Activated CD4-positive, alpha-beta T cell treated with anti-CD3 and anti-CD28 coated beads, Interleukin-2, amount 10 ng/mL, durations not matched to agents 24 days and 14 days (primary cell): ENCODE results near the gene SCARB1. TPM values are rescaled to one million over a fixed set of nuclear protein-coding genes. Genes with fewer than 3 reads are reported as not detected.

Experiments
- DNase-seq: peaks from one replicate; pipeline ENCODE4 v3.0.0; 2022
- H3K27ac Mint-ChIP-seq: one replicate; pipeline ENCODE4 v1.8.0; 2022; ENCODE audit warnings: mild to moderate bottlenecking, mixed read lengths
- H3K27me3 Mint-ChIP-seq: one replicate; pipeline ENCODE4 v1.8.0; 2022; ENCODE audit warnings: mixed read lengths
- H3K36me3 Mint-ChIP-seq: one replicate; pipeline ENCODE4 v1.8.0; 2022; ENCODE audit warnings: low read depth, mild to moderate bottlenecking, mixed read lengths
- H3K4me1 Mint-ChIP-seq: one replicate; pipeline ENCODE4 v1.8.0; 2021; ENCODE audit warnings: mixed read lengths
- H3K4me3 Mint-ChIP-seq: one replicate; pipeline ENCODE4 v1.8.0; 2022; ENCODE audit warnings: mild to moderate bottlenecking, moderate library complexity, mixed read lengths
- H3K9me3 Mint-ChIP-seq: one replicate; pipeline ENCODE4 v1.8.0; 2021; ENCODE audit warnings: mixed read lengths
- intact Hi-C: fragments of 100-400 bp; cut with micrococcal nuclease; formaldehyde crosslinking; loops from one replicate; pipeline ENCODE4 v1.15.1; 2023
- total RNA-seq: library from RNA; stranded (reverse); gene quantifications from 2 replicates; pipeline ENCODE4 v1.2.3, GENCODE V29; 2022

The SCARB1 gene
- total RNA-seq, 1 donor from 2014 or later: 25.6 TPM

DNA sequence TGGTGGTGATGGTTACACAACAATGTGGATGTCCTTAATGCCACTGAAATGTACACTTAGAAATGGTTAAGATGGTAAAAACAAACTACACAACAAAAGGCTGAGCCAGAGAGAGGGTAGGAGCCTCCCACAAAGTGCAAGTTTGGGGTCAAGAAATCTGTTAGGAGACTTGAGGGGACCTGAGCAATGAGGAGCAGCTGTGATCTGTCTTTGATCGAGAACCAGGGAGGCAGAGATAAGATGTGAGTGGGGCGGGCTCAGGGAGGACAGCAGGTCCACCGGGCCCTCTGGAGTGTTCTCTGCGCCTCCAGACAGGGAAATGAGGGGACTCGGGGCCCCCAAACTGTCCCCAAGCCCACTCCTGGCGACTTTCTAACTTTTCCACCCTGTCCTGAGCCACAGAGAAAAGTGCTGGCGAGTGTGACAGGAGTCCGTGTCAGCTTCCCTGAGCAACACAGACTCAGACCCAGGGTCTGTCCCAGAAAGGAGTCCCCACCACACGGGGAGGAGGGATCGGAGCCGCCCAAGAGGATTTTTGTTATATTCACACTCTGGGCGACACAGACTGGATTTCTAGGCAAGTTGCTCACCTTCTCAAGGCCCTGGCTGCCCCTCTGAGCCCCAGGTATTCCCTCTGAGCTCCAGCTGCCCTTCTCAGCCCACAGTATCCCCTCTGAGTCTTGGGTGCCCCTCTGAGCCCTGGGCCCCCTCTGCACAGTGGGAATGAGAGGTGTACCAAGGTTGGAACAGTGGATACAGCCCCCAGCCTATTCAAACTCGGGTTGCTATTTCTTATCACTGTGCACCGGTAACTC, 11.5 kb upstream of the SCARB1 start:
- Mint-ChIP-seq H3K27me3 (peaks cover 4% of the 10 kb centered on the region), H3K27ac (no peak overlapping the region), H3K9me3 (no peaks in the 10 kb centered on the region), H3K36me3 (no peaks in the 10 kb centered on the region), H3K4me1 (peaks cover 2% of the 10 kb centered on the region), H3K4me3 (no peak overlapping the region)
- intact Hi-C loops: no loop called here
- DNase-seq: no peak

DNA sequence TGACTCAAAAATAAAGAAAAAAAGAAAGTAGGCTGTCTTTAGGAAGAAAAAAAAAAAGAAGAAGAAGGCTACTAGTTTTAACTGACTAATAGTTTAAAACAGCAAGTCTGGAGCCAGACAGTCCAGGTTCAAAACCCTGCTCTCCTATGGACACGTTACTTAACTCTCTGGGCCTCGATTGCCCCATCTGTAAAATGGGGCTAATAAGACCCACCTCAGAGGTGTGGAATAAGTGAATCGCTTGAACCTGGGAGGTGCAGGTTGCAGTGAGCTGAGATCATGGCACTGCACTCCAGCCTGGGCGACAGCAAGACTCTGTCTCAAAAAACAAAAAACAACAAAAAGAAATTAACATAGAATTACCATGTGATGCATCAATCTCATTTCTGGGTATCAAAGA, 10.5 kb upstream of the SCARB1 start:
- H3K4me1 Mint-ChIP-seq: peaks cover 5% of the 10 kb centered on the region
- DNase-seq: no peak
- H3K4me3 Mint-ChIP-seq: no peak overlapping the region
- H3K27me3 Mint-ChIP-seq: peaks cover 7% of the 10 kb centered on the region
- no peaks in the 10 kb centered on the region for H3K36me3 Mint-ChIP-seq
- intact Hi-C loops: no loop called here
- no peaks in the 10 kb centered on the region for H3K9me3 Mint-ChIP-seq
- no peak overlapping the region for H3K27ac Mint-ChIP-seq

DNA sequence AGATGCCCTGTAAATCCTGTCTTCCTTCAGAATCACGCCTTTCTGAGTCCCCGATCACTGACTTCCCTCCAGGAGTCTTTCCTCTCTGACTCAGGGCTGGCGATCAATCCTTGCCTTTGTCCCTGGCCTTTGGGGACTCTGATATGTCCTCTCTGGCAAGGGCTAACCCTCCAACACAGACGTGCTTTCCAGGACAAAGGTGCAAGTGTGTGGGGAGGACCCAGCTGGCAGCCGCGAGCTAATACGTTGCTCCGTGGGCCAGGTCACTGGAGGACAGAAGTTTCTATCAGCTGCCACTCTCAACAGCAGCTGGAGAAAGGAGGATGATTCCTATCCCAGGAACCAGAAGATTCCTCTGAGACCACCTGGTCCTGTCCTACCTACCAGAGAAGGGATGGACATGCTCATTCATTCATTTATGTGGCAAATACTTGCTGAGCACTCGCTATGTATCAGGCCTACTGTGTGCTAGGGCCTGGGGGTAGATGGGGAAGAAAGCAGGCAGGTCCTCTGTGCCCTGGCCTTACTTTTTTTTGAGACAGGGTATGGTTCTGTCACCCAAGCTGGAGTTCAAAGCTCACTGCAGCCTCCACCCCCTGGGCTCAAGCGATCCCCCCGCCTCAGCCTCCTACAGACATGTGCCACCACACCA, 8.5 kb upstream of the SCARB1 start:
- H3K4me3 Mint-ChIP-seq: no peak overlapping the region
- H3K9me3 Mint-ChIP-seq: no peaks in the 10 kb centered on the region
- H3K27ac Mint-ChIP-seq: no peak overlapping the region
- H3K36me3 Mint-ChIP-seq: no peaks in the 10 kb centered on the region
- DNase-seq: no peak
- peaks cover 11% of the 10 kb centered on the region for H3K4me1 Mint-ChIP-seq
- H3K27me3 Mint-ChIP-seq: peaks cover 11% of the 10 kb centered on the region
- intact Hi-C loops: no loop called here

DNA sequence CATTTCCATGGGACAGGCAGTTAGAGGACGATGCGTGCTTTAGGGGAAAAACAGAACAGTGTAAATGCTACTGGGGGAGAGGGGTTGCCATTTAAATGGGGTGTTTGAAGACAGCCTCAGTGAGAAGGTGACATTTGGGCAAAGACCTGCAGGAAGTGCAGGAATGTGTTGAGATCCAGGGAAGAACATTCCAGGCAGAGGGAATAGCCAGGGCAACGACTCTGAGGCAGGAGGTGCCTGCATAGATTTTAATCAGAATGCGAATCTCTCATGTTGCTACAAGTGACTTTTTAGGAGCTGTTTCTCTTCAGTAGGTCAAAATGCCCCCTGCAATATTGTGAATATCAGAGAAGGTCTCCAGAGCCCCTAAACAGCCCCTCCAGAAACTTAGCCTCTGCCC, 7.6 kb upstream of the SCARB1 start:
- Mint-ChIP-seq H3K27me3 (peaks cover 11% of the 10 kb centered on the region), H3K4me3 (no peak overlapping the region), H3K9me3 (no peaks in the 10 kb centered on the region), H3K4me1 (peaks cover 11% of the 10 kb centered on the region), H3K27ac (no peak overlapping the region), H3K36me3 (no peaks in the 10 kb centered on the region)
- DNase-seq: no peak
- intact Hi-C loops: no loop called here

DNA sequence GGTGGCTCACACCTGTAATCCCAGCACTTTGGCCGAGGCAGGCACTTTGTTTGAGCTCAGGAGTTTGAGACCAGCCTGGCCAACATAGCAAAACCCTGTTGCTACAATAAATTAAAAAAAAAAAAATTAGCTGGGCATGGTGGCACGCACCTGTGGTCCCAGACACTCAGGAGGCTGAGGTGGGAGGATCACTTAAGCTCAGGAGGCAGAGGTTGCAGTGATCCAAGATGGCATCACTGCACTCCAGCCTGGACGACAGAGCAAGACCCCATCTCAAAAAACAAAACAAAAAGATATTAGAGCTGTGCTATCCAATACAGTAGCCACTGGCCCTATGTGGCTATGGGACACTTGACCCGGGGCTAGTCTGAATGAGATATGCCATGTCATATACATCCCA, 6.9 kb upstream of the SCARB1 start:
- Mint-ChIP-seq H3K4me1 (peaks cover 11% of the 10 kb centered on the region), H3K27me3 (peaks cover 9% of the 10 kb centered on the region), H3K9me3 (no peaks in the 10 kb centered on the region), H3K27ac (no peak overlapping the region), H3K36me3 (no peaks in the 10 kb centered on the region), H3K4me3 (no peak overlapping the region)
- intact Hi-C loops: no loop called here
- DNase-seq: no peak

DNA sequence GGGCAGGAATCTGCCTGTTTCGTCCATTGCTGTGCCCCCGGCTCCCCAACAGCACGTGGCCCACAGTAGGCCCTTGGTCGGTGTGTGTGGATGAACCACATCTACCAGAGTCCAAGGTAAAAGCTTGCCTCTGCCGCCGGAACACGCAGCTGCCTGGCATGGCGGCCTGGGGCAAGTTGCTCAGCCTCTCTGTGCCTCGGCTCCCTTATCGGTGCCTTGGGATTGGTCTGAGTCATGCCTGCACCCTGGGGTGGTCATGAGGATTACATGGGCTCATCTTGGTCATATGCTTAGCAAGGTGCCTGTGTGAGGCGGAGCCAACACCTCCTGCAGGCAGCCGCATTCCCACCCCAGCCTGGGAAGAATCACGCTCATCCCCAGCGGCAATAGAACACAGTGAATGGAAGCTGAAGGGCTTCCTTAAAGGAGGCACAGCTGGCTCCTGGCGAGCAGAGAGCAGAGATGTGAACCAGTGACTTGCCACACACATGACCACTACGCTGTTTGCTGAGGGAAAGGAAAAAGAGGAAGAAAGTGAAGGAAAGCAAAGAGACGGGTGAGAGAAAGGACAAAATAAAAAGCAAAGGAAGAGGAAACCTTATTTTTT, 5.5 kb upstream of the SCARB1 start:
- Mint-ChIP-seq H3K27ac (no peak overlapping the region), H3K4me3 (no peak overlapping the region), H3K9me3 (no peaks in the 10 kb centered on the region), H3K4me1 (peaks cover 15% of the 10 kb centered on the region), H3K36me3 (no peaks in the 10 kb centered on the region), H3K27me3 (peaks cover 9% of the 10 kb centered on the region)
- DNase-seq: no peak
- intact Hi-C loops: loop anchor here (10.0 kb wide), 1 partner anchor 94 kb away; no protein-coding TSS in a partner anchor

DNA sequence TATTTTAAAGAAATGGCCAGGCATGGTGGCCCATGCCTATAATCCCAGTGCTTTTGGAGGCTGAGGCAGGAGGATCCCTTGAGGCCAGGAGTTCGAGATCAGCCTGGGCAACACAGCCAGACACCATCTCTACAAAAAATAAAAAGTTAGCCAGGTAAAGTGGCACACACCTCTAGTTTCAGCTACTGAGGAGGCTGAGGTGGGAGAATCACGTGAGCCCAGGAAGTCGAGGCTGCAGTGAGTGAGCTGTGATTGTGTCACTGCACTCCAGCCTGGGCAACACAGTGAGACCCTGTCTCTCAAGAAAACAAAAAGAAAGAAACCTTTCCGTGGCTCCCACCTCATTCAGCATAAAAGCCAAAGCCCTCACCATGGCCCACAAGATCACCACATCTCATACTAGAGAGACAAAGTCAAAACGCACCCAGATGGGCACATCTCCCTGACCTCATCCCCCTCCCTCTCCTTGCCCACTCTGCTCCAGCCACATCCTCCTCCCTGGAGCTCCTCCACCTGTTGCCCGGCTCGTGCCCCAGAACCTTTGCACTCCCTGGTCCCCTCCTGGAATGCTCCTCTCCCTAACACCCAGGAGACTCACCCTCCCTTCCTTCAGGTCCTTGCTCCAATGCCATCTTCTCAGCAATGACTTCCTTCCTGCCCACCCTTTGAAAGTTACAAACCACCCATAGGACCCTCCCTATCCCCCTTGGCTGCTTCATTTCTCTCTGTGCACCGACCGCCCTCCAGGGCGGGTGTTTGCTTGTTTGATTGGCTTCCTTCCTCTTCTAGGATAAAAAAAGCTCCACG, 4.8 kb upstream of the SCARB1 start:
- Mint-ChIP-seq H3K27ac (no peak overlapping the region), H3K4me3 (no peak overlapping the region), H3K4me1 (peaks cover 16% of the 10 kb centered on the region), H3K27me3 (peaks cover 9% of the 10 kb centered on the region), H3K9me3 (no peaks in the 10 kb centered on the region), H3K36me3 (no peaks in the 10 kb centered on the region)
- intact Hi-C loops: loop anchor here (10.0 kb wide), 1 partner anchor 94 kb away; no protein-coding TSS in a partner anchor
- DNase-seq: no peak

DNA sequence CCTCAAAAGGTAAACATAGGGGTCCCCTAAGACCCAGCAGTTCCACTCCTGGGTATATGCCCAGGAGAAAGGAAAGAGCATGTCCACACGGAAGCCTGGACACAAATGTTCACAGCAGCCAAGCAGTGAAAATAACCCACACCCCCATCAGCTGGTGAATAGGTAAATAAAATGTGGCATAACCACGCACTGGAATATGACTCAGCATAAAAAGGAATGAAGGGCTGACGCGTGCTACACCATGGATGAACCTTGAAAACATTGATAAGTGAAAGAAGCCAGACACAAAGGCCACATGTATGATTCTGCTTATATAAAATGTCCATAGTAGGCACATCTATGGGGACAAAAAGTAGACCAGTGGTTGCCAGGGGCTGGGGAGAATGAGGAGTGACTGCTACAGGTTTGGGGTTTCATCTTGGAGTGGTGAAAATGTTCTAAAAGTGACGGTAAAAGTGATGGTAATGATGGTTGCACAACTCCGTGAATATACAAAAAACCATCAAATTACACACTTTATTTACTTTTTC, 3.8 kb upstream of the SCARB1 start:
- Mint-ChIP-seq H3K36me3 (no peaks in the 10 kb centered on the region), H3K4me3 (no peak overlapping the region), H3K4me1 (peaks cover 21% of the 10 kb centered on the region), H3K27me3 (peaks cover 13% of the 10 kb centered on the region), H3K27ac (no peak overlapping the region), H3K9me3 (no peaks in the 10 kb centered on the region)
- intact Hi-C loops: loop anchor here (10.0 kb wide), 1 partner anchor 93 kb away; no protein-coding TSS in a partner anchor
- DNase-seq: no peak

DNA sequence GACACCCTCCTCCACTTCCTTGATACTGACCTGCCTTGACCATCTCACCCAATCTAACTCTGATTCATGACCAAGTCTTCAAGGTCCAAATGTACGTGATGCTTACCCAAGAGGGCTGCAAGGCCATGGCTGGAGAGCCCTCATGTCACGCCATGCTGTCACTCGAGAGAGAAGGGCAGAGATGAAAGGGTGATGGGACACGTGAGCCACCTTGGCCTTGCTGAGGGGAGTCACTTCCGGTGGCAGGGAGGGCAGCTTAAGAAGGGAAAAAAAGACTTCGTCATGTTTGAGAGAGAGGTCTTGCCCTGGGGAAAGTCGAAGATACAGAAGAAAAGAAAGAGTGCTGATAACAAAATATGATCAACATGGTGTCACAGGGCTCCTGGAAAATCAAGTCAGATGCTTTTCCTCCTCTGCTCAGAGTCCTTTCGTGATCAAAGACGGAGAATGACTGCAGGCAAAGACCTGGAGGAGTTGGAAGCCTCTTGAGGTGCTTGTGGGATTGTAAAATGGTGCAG, 3.3 kb upstream of the SCARB1 start:
- no peak overlapping the region for H3K4me3 Mint-ChIP-seq
- H3K36me3 Mint-ChIP-seq: no peaks in the 10 kb centered on the region
- H3K27ac Mint-ChIP-seq: no peak overlapping the region
- peaks cover 13% of the 10 kb centered on the region for H3K27me3 Mint-ChIP-seq
- intact Hi-C loops: loop anchor here (10.0 kb wide), 1 partner anchor 92 kb away; no protein-coding TSS in a partner anchor
- H3K4me1 Mint-ChIP-seq: peaks cover 25% of the 10 kb centered on the region
- H3K9me3 Mint-ChIP-seq: no peaks in the 10 kb centered on the region
- no peak for DNase-seq

DNA sequence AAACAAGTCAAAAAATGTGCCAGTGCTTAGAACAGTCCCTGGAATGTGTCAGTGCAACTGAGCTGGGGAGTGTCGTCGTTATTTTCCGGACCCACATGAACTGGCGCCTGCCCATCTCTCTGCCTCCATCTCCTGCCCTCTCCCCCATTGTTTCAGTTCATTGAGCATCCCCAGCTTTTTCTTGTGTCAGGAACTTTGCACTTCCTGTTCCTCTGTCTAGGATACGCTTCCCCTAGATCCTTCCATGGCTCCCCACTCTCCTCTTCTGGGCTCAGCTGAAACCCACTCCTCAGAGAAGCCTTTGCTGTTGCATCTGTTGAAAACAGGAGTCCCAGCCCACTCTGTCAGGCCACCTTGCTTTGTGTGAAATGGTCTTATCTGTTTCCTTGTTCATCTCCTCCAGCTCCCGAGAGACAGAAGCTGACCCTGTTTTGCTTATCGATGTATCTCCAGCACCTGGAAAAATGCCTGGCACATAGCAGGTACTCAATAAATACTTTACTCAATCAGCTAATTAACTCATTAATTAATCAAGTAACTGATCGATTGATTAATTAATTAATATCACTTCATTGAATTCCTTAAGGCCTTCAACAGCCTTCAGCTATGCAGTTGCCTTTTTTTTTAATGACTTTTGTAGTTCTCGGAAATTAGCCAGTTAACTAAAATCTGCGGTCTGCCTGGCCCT, 2.7 kb upstream of the SCARB1 start:
- peaks cover 26% of the 10 kb centered on the region for H3K4me1 Mint-ChIP-seq
- no peak overlapping the region for H3K4me3 Mint-ChIP-seq
- DNase-seq: no peak
- H3K36me3 Mint-ChIP-seq: no peaks in the 10 kb centered on the region
- peaks cover 13% of the 10 kb centered on the region for H3K27me3 Mint-ChIP-seq
- H3K27ac Mint-ChIP-seq: no peak overlapping the region
- intact Hi-C loops: loop anchor here (10.0 kb wide), 1 partner anchor 92 kb away; no protein-coding TSS in a partner anchor
- H3K9me3 Mint-ChIP-seq: no peaks in the 10 kb centered on the region

DNA sequence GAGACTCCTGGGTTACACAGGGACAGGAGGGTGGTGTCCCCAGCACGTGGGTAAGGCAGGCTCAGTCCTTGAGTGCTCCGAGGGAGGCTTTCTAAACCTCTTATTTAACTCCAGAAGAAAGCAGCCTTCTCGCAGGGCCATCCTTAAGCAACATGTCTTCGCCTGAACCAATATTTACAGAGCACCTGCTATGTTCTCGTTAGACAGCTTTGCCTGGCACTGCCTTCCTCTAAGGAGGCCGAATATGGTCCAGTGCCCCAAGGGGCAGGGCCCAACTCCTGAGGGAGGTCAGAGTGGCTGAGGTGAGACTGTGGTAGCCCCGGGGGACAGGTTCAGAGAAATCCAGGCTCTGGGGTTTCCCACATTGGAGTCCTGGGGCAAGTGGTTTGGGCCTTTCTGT, 2.1 kb upstream of the SCARB1 start:
- Mint-ChIP-seq H3K27me3 (peaks cover 13% of the 10 kb centered on the region), H3K9me3 (no peaks in the 10 kb centered on the region), H3K27ac (no peak overlapping the region), H3K36me3 (no peaks in the 10 kb centered on the region), H3K4me3 (no peak overlapping the region), H3K4me1 (peaks cover 26% of the 10 kb centered on the region)
- intact Hi-C loops: loop anchor here (10.0 kb wide), 1 partner anchor 91 kb away; no protein-coding TSS in a partner anchor
- no peak for DNase-seq

DNA sequence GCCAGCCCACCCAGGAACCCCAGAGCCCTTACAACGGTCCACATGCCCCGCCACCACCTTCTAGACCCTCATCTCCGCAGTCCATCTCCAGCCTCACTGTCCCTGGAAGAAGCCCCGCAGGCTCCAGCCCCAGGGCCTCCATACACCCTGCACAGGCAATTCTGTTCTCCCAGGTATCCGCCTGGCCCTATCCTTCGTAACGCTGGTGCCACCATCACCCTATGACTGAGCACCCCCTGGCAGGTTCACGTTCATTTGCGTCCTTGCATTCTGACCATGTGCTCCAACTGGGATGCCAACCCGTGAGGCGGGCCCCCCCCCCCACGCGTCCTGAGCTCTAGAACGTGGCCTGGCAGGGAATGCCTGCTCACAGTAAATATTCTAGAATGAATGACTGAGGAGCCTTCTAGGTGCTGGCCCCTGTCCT, 675 bp upstream of the SCARB1 start:
- H3K27me3 Mint-ChIP-seq: peaks cover 12% of the 10 kb centered on the region

More for the DNA sequence above, 675 bp upstream of the SCARB1 start:
- intact Hi-C loops: loop anchor here (5.0 to 10.0 kb wide), 3 partner anchors 33 to 297 kb away; partner anchors contain the start of gene NCOR2
- Mint-ChIP-seq H3K4me3 (peak overlapping the region; percentile 81), H3K36me3 (peaks cover 2% of the 10 kb centered on the region), H3K9me3 (no peaks in the 10 kb centered on the region), H3K4me1 (peaks cover 25% of the 10 kb centered on the region), H3K27ac (peak overlapping the region; percentile 95)
- DNase-seq: no peak
